GM21360 (cell line): ENCODE data around the gene BCAS3.

ENCODE experiments used
- ATAC-seq: cut with Tn5 transposase; IDR thresholded peaks from one replicate; pipeline ENCODE4 v1.9.1; 2021; ENCODE audit warnings: mild to moderate bottlenecking, moderate library complexity; ENCODE audit not compliant: unreplicated experiment

The BCAS3 gene

DNA sequence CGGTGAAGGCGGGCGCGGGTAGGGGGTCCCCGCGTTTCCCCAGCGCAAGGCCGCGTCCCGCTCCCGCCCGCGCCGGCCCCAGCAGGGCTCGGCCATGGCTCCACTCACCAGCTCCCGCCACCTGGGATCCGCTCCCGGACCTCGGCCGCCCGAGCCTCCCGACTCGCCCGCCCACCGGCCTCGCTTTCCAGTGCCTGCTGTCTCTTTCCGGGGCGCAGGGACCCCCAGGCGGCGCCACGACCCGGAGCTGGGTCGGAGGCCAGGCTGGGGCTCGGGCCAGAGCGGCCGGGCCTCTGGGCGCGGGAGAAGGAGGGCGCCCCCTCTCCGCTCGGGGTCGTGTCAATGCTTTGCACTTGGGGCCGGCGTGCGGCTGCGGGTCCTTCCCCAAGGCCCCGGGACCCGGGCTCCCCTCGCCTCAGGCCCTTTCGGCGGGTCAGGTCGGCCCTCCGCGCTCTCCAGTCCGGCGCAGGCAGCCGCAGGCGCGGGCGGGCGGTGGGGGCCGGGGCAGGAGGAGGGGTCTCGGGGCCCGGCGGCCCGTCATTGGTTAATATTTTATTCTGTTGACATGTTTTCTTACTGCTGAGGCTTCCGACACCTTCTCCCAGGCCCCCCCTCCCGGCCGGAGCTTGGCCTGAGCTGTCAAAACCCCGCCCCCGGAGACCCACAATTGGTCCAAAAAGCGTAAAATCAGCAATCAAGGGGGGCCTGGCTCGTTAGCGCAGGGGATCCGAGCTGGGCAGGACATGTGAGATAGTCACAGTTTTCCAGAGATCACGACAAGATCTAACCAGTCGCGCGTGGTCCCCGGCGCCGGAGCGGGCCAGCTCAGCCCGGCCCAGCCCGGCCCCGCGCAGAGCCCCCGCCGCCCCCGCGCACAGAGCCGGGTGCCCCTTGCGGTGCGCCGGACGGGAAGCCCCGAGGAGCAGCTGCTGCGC, 721.7 kb downstream of the BCAS3 start, which contains the start of gene TBX2:
TSS of gene TBX2 (plus strand) at position 713 of the 935 bp plus-strand sequence. CDS start 334 bp downstream, outside the sequence.
- no peak for ATAC-seq

DNA sequence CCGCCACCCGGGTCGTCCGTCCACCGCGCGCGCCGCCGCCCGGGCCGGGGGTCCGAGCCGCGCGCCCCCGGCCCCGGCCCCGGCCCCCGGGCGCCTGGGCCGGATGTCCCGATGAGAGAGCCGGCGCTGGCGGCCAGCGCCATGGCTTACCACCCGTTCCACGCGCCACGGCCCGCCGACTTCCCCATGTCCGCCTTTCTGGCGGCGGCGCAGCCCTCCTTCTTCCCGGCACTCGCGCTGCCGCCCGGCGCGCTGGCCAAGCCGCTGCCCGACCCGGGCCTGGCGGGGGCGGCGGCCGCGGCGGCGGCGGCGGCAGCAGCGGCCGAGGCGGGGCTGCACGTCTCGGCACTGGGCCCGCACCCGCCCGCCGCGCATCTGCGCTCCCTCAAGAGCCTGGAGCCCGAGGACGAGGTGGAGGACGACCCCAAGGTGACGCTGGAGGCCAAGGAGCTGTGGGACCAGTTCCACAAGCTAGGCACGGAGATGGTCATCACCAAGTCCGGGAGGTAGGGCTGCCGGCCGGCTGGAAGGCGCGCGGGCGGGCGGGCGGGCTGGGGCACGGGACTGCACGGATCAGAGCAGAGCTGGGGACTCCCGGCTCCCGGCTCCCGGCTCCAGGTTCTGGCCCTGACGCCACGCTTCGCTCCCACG, 722.5 kb downstream of the BCAS3 start:
- ATAC-seq = no peak

DNA sequence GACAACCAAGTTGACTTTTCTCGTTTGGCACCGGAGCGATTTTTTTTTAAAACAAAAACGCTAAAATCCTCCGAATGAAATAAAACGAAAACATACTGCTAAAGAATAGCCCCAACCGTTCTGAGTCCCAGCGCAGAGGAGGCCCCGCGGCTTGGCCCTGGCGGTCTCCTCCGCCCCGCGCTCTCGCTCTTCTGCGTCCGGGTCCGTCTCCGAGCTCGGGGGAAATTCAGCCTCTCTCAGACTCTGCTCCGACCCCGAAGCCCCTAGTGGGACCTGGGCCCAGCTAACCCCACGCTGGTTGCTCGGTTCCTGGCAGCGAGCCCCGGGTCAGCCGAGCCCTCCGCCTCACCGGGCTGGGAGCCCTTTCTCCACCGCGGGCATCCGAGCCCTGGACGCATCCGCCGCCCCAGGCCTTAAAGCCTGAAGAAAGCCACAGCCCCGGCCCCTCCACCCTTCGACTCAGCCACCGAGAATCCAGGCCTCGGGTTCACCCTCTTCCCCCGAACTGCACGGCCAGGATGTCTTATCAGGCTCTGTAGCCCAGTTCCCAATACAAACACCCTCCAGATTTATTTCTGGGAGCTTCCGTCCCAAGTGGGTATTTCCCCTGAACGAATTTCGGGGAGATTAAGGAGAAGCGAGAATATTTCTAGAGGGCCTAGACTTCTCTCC, 723.2 kb downstream of the BCAS3 start:
- ATAC-seq = no peak

DNA sequence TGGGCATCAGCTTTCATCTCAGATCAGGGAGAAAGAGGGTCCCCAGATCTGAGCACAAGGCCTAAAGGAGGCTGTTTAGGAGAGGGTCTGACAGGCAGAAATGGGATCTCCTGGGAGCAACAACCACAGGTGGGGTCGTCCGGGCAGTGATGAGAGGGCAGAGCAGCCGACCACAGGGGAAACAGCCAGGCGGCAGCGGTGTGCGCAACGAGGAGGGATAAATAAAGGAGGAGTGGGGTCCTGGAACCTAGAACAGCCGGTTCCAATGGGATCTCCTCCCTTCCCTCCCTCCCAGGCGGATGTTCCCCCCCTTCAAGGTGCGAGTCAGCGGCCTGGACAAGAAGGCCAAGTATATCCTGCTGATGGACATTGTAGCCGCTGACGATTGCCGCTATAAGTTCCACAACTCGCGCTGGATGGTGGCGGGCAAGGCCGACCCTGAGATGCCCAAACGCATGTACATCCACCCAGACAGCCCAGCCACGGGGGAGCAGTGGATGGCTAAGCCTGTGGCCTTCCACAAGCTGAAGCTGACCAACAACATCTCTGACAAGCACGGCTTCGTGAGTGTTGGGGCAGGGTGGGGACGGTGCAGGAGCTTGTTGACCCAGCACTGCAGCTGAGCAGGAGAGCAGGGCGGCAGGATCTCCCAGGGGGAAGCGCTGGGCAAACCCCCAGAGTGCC, 723.9 kb downstream of the BCAS3 start:
- no peak for ATAC-seq

DNA sequence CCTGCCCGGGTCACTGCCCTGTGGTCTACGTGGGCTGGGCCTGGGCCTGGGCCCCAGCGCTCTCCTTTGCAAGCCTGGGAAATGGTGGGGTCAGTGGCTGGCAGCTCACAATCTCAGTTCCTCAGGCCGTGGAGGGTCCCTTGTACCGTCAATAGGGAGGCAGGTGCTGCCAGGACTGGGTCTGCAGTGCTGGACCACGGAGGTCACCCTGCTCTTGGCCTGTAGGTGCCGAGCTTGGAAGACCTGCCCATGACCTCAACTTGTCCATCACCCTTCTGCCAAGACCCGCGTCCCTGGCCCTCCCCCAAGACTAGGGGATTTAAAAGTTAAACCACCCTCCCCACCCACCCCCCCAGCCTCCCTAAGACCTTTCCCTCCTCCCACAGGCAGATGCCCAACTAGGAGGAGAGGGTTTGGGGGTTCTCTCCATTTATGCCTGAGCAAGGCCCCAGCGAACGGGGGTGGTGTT, 724.5 kb downstream of the BCAS3 start:
- no peak for ATAC-seq

DNA sequence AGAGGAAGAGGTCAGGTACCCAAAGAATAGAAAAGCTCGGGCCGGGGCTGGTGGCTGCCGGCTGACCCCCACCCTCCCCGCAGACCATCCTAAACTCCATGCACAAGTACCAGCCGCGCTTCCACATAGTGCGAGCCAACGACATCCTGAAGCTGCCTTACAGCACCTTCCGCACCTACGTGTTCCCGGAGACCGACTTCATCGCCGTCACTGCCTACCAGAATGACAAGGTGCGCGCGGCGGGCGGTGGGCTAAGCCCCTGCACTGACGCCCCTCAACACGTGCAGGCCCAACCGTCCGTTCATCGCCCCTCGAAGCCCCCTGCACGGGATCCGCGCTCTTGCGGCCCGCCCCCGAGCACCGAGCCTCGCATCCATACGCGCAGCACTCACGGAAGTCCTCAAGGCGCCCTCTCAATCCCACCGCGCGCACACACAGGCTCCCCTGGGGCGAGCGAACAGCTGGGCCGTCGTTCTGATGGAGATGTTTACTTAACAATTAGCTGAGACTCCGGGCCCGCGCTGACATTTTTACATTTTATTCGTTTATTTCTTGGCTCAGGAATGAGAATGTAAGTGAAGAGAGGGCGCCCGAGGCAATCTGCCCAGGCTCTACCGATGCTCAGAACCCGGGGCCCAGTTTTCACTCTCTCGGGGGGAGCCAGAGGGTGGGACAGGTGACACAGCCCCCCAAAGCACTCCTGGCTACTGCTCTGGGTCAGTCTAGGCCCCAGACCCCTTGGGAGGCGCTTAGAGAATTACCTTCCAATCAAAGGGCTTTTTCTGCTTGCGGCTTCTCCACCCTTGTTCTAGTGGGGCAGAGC, 725.5 kb downstream of the BCAS3 start:
- ATAC-seq = no peak

DNA sequence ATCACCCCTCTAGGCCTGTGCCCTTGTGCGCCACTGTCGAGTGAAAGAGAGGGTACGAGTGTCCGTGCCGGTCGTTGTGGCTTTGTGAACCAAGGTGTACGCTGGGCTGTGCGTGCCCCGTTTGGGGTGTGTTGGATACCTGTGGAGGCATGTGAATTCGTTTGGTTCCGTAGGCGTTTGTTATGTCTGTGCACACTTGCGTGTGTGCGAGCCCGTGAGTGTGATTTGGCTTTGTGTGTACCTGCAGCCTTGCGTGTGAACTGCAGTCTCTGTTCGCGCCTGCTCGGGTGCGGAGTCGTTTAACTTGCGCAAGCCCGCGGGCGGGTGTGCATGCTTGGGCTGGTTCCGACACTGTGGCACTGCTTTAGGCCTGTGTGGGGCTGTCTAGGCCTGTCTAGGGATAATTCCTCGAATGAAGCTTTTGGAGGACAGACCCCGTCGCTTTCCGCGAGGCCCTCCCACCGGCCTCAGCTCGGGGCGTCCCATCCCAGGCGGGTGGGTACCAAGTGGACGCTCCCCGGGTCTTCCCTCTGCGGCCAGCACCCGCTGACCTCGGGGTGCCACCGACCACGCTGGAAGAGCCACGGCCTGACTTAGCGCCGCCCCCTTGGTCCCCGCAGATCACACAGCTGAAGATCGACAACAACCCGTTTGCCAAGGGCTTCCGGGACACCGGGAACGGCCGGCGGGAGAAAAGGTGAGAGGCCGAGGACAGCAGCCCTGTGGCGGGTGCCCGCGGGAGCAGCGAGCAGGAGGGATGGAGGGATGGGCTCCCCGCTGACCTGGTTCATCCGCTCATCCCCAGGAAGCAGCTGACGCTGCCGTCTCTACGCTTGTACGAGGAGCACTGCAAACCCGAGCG, 726.4 kb downstream of the BCAS3 start:
- ATAC-seq = no peak

DNA sequence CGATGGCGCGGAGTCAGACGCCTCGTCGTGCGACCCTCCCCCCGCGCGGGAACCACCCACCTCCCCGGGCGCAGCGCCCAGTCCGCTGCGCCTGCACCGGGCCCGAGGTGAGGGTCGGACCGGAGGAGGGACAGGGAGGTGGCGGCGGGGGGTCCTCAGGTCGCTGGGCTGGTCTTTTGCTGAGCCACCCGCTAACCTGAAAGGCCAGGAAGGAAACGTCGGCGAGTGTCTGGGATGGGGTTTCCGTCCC, 726.9 kb downstream of the BCAS3 start:
- ATAC-seq = no peak

DNA sequence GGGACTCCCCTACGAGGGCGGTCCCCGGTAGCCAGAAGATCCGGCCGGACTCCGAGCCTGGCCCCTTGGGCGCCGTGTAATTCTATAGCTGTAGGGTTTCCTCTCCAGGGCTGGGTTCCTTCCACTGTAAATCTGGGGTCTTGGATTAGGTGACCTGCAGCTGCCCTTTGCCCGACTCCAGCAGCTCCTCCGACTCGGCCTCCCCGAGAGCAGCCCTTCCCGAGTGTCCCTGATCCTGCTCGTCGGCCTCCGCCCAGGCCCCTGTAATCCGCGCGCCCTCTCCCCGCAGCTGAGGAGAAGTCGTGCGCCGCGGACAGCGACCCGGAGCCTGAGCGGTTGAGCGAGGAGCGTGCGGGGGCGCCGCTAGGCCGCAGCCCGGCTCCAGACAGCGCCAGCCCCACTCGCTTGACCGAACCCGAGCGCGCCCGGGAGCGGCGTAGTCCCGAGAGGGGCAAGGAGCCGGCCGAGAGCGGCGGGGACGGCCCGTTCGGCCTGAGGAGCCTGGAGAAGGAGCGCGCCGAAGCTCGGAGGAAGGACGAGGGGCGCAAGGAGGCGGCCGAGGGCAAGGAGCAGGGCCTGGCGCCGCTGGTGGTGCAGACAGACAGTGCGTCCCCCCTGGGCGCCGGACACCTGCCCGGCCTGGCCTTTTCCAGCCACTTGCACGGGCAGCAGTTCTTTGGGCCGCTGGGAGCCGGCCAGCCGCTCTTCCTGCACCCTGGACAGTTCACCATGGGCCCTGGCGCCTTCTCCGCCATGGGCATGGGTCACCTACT, 727.4 kb downstream of the BCAS3 start:
- ATAC-seq = no peak

DNA sequence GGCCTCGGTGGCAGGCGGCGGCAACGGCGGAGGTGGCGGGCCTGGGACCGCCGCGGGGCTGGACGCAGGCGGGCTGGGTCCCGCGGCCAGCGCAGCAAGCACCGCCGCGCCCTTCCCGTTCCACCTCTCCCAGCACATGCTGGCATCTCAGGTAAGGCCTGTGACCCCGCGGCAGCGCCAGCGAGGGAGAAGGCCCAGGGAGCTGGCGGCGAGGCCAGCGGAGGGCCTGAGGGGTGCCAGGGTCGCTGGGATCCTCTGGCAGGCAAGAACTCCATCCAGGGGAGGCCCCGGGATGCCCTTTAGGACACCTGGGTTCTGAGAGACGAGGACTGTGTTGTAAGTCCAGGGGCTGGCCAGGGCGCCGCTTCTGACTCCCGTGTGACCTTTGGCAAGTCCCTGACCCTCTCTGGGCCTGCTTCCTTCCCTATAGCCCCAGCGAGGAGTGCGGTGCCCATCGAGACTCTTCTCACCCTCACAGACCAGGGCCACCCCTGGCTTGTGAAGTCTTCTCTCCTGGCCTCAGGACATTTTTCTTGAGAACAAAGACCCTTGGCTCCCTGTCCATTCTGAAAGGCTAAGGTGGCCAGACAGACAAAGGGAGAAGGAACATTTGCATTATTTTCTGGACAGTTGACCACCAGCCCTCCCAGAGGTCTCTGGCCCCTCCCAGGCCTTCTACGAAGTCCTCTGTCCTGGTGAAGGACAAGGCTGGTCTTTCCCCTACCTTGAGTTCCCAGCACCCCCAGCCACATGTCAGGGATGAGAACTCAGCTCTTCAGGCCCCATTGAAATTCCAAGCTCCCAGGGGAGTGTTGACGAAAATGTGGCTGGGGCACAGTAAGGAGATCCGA, 728.3 kb downstream of the BCAS3 start:
- no peak for ATAC-seq

DNA sequence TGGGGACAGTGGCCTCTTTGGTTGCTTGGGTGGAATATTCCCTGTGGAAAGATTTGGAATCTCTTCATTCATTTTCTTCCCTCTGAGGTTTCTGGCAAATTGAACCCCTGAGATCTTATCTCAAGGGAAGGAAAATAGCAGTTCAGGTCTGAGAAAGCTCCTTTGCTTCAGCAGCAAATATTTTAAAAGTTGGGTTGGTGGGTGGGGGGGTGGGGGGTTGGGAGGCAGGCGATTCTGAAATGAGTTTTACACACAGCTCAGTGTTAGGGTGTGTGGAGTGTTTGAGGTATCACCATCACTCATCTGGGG, 728.8 kb downstream of the BCAS3 start:
- ATAC-seq = no peak

DNA sequence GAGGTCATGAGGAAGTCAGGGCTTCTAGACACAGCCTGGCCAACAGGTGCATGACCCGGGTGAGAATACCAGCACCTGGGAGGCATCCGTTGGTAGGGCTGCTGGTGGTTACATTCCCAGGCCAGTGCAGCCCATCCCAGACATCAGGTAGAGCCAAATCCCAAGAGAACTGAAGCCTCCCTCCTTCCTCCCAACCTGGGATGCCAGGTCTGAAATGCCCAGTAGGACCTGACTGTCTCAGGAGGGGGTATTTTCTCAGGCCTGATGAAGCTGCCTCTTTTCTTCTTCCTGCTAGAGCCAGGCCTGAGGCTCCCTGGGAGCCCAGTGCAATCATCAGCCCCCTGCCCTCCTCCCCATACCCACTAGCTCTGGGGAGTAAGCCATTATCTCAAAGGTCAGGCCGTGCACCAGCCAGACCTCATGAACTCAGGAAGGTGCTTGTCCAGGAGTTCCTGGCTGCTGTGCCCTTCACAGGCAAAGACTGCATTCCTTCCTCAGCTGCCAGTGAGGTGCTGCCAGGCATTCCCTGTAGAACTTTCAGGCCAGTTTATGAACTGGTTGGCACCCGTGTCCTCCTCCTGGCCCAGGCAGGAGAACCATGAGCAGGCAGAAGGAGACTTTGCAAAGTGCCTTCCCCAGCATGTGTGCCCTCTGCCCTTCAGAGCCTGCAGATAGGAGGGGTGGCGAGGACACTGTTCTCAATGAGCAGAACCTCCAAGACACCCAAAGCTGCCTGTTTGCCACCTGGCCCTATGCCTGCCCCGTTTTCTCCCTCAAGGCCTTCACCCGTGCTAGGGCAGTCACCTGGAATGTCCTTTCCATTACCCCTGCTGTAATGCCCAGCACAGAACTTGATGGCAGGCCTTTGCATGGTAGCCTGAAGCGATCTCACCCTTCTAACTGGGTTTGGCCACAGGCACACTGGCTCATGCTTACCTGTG, 729.6 kb downstream of the BCAS3 start:
- no peak for ATAC-seq

DNA sequence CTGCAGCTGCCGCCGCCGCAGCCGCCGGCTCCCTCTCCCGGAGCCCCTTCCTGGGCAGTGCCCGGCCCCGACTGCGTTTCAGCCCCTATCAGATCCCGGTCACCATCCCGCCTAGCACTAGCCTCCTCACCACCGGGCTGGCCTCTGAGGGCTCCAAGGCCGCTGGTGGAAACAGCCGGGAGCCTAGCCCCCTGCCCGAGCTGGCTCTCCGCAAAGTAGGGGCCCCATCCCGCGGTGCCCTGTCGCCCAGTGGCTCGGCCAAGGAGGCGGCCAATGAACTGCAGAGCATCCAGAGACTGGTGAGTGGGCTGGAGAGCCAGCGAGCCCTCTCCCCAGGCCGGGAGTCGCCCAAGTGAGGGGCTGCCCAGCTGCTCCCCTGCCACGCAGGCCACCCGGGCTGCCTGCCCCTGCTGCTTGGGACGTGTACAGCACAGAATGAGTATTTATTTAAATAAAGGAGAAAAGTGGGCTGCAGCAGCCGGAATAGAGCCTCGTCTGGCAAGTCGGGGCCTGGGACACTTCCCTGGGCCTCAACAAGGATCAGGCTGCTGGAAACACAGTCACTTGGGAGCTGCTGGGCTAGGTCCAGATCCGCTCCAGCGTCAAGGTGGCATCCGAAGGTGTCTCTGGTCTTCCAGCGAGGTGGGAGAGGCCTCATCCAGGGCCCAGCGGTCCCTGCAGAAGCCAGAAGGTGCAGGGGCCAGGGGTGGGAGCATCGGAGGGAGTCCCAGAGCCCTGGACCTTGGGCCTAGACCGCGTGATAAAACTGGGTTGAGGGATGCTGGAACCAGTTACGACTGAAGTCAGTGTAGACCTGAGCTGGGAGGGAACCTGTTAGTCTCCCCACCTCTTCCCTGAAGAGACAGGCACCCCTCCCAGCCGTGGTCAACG, 730.7 kb downstream of the BCAS3 start:
- no peak for ATAC-seq

DNA sequence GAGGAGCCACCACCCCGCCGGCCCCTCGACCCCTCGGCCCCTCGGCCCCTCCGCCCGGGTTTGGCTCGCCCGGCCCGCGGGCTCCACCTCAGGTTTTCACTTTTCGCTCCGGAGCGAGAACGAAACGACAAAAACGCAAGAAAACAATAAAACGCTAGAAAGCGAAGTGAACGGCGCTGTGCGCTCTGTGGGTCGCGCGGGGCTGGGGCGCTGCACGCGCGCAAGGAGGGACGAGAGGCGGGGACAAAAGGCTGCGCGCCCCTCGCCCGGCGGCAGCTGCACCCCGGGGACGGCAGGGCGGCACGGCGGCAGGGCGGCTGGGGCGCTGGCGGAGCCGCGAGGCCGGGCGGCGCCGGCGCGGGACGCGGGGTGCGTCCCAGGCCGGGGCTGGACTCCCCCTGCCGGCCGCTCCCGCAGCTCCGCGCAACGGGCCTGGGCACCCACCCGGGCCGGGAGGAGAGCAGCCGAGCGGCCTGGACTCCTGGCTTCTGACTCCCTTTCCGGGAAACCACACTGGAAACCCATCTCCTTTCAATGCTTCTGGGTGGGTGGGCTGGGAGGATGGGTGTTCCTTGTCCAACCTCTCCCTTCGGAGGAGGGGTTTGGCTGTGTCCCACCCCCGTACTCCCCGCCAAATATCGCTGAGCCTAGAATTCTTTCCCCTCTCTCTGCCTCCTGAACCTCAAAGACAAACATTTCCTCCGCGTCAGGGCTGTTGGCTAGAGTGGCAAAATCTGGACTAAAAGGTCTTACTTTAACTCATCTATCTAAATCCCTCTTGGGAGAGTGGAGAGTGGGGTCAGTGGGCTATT, 731.9 kb downstream of the BCAS3 start:
- ATAC-seq = no peak
